Activated T-helper 17 cell treated with anti-CD3 and anti-CD28 coated beads, Interleukin-2, amount 50 U/mL, for 72 hours (primary cell): ENCODE data around the gene HTT. TPM values are rescaled to one million over a fixed set of nuclear protein-coding genes. Genes with fewer than 3 reads are reported as not detected.

Experiments used
- ATAC-seq: fragments of 150-1000 bp; cut with Tn5 transposase; replicated peaks from 2 replicates; pipeline ENCODE4 v1.10.0; 2021; ENCODE audit warnings: mild to moderate bottlenecking, moderate library complexity
- H3K27ac Mint-ChIP-seq: one replicate; pipeline ENCODE4 v1.8.0; 2022; ENCODE audit warnings: mixed read lengths
- H3K27me3 Mint-ChIP-seq: one replicate; pipeline ENCODE4 v1.8.0; 2022; ENCODE audit warnings: mixed read lengths
- H3K36me3 Mint-ChIP-seq: one replicate; pipeline ENCODE4 v1.8.0; 2022; ENCODE audit warnings: low read depth, mild to moderate bottlenecking, mixed read lengths
- H3K4me1 Mint-ChIP-seq: one replicate; pipeline ENCODE4 v1.8.0; 2022; ENCODE audit warnings: mixed read lengths
- H3K4me3 Mint-ChIP-seq: one replicate; pipeline ENCODE4 v1.8.0; 2022; ENCODE audit warnings: mild to moderate bottlenecking, mixed read lengths
- H3K9me3 Mint-ChIP-seq: one replicate; pipeline ENCODE4 v1.8.0; 2022; ENCODE audit warnings: mixed read lengths
- total RNA-seq, 2 donors: library from RNA; stranded (reverse); gene quantifications; one replicate each; pipeline ENCODE4 v1.2.3, GENCODE V29; 2022

Gene HTT
- total RNA-seq, 2 donors from 2014 or later, result 58.2 to 63.4 TPM

- H3K9me3 Mint-ChIP-seq, result no peaks in the 10 kb centered on the region
- H3K27me3 Mint-ChIP-seq, result no peaks in the 10 kb centered on the region
- ATAC-seq, result no peak
- H3K27ac Mint-ChIP-seq, result peak overlapping the region; percentile 50
- H3K36me3 Mint-ChIP-seq, result peaks cover 88% of the 10 kb centered on the region
- H3K4me1 Mint-ChIP-seq, result peaks cover 3% of the 10 kb centered on the region
- H3K4me3 Mint-ChIP-seq, result no peak overlapping the region
Observed at GRCh38 chr4:3223956-3224748, 149.7 kb downstream of the HTT start.

GRCh38 chr4:3225071-3225850, 150.8 kb downstream of the HTT start:
- Mint-ChIP-seq H3K4me3 (no peak overlapping the region), H3K27ac (peak overlapping the region; percentile 50), H3K4me1 (peaks cover 6% of the 10 kb centered on the region), H3K27me3 (no peaks in the 10 kb centered on the region), H3K36me3 (peaks cover 88% of the 10 kb centered on the region), H3K9me3 (no peaks in the 10 kb centered on the region)
- no peak for ATAC-seq

- H3K9me3 Mint-ChIP-seq, result no peaks in the 10 kb centered on the region
- no peak for ATAC-seq
- no peaks in the 10 kb centered on the region for H3K27me3 Mint-ChIP-seq
- peaks cover 6% of the 10 kb centered on the region for H3K4me1 Mint-ChIP-seq
- no peak overlapping the region for H3K4me3 Mint-ChIP-seq
- H3K27ac Mint-ChIP-seq, result no peak overlapping the region
- peaks cover 88% of the 10 kb centered on the region for H3K36me3 Mint-ChIP-seq
Observed at GRCh38 chr4:3225936-3226335, 151.5 kb downstream of the HTT start.

GRCh38 chr4:3226467-3226866, 152.0 kb downstream of the HTT start:
- no peaks in the 10 kb centered on the region for H3K27me3 Mint-ChIP-seq
- H3K9me3 Mint-ChIP-seq, result no peaks in the 10 kb centered on the region
- peak overlapping the region; percentile 50 for H3K27ac Mint-ChIP-seq
- ATAC-seq, result no peak
- H3K4me1 Mint-ChIP-seq, result peaks cover 6% of the 10 kb centered on the region
- H3K4me3 Mint-ChIP-seq, result no peak overlapping the region
- peaks cover 88% of the 10 kb centered on the region for H3K36me3 Mint-ChIP-seq

GRCh38 chr4:3226944-3227343, 152.5 kb downstream of the HTT start:
- Mint-ChIP-seq H3K36me3 (peaks cover 88% of the 10 kb centered on the region), H3K9me3 (no peaks in the 10 kb centered on the region), H3K4me1 (peaks cover 6% of the 10 kb centered on the region), H3K27ac (peak overlapping the region; percentile 50), H3K4me3 (no peak overlapping the region), H3K27me3 (no peaks in the 10 kb centered on the region)
- no peak for ATAC-seq

GRCh38 chr4:3227878-3228675, 153.6 kb downstream of the HTT start:
- H3K4me1 Mint-ChIP-seq, result peaks cover 6% of the 10 kb centered on the region
- no peaks in the 10 kb centered on the region for H3K9me3 Mint-ChIP-seq
- H3K4me3 Mint-ChIP-seq, result no peak overlapping the region
- H3K27ac Mint-ChIP-seq, result no peak overlapping the region
- peaks cover 84% of the 10 kb centered on the region for H3K36me3 Mint-ChIP-seq
- no peaks in the 10 kb centered on the region for H3K27me3 Mint-ChIP-seq
- ATAC-seq, result no peak

- H3K27me3 Mint-ChIP-seq, result no peaks in the 10 kb centered on the region
- H3K4me1 Mint-ChIP-seq, result peaks cover 6% of the 10 kb centered on the region
- no peaks in the 10 kb centered on the region for H3K9me3 Mint-ChIP-seq
- no peak overlapping the region for H3K4me3 Mint-ChIP-seq
- no peak overlapping the region for H3K27ac Mint-ChIP-seq
- peaks cover 80% of the 10 kb centered on the region for H3K36me3 Mint-ChIP-seq
- no peak for ATAC-seq
Observed at GRCh38 chr4:3228881-3229280, 154.4 kb downstream of the HTT start.

- Mint-ChIP-seq H3K4me1 (peaks cover 6% of the 10 kb centered on the region), H3K4me3 (no peak overlapping the region), H3K36me3 (peaks cover 80% of the 10 kb centered on the region), H3K27ac (no peak overlapping the region), H3K9me3 (no peaks in the 10 kb centered on the region), H3K27me3 (no peaks in the 10 kb centered on the region)
- ATAC-seq, result no peak
Observed at GRCh38 chr4:3229328-3229727, 154.8 kb downstream of the HTT start.

GRCh38 chr4:3229964-3230363, 155.5 kb downstream of the HTT start:
- Mint-ChIP-seq H3K27ac (no peak overlapping the region), H3K36me3 (peaks cover 78% of the 10 kb centered on the region), H3K27me3 (no peaks in the 10 kb centered on the region), H3K9me3 (no peaks in the 10 kb centered on the region), H3K4me3 (no peak overlapping the region), H3K4me1 (peaks cover 6% of the 10 kb centered on the region)
- no peak for ATAC-seq

- Mint-ChIP-seq H3K9me3 (no peaks in the 10 kb centered on the region), H3K36me3 (peaks cover 70% of the 10 kb centered on the region), H3K27me3 (no peaks in the 10 kb centered on the region), H3K27ac (peak overlapping the region; percentile 55), H3K4me3 (no peak overlapping the region), H3K4me1 (peaks cover 6% of the 10 kb centered on the region)
- ATAC-seq, result peak; percentile 56
Observed at GRCh38 chr4:3231471-3231870, 157.0 kb downstream of the HTT start.

- Mint-ChIP-seq H3K27ac (peak overlapping the region; percentile 55), H3K27me3 (no peaks in the 10 kb centered on the region), H3K4me3 (no peak overlapping the region), H3K4me1 (peaks cover 6% of the 10 kb centered on the region), H3K36me3 (peaks cover 67% of the 10 kb centered on the region), H3K9me3 (no peaks in the 10 kb centered on the region)
- no peak for ATAC-seq
Observed at GRCh38 chr4:3232001-3232400, 157.5 kb downstream of the HTT start.

GRCh38 chr4:3232871-3233271, 158.4 kb downstream of the HTT start:
- no peaks in the 10 kb centered on the region for H3K9me3 Mint-ChIP-seq
- no peak overlapping the region for H3K27ac Mint-ChIP-seq
- H3K36me3 Mint-ChIP-seq, result peaks cover 75% of the 10 kb centered on the region
- H3K4me1 Mint-ChIP-seq, result peaks cover 6% of the 10 kb centered on the region
- no peak overlapping the region for H3K4me3 Mint-ChIP-seq
- no peak for ATAC-seq
- H3K27me3 Mint-ChIP-seq, result no peaks in the 10 kb centered on the region

GRCh38 chr4:3233391-3234071, 159.1 kb downstream of the HTT start:
- H3K27ac Mint-ChIP-seq, result peak overlapping the region; percentile 58
- H3K9me3 Mint-ChIP-seq, result no peaks in the 10 kb centered on the region
- no peak overlapping the region for H3K4me3 Mint-ChIP-seq
- H3K27me3 Mint-ChIP-seq, result no peaks in the 10 kb centered on the region
- peaks cover 6% of the 10 kb centered on the region for H3K4me1 Mint-ChIP-seq
- peaks cover 75% of the 10 kb centered on the region for H3K36me3 Mint-ChIP-seq
- no peak for ATAC-seq
